Nephron progenitor cell (in vitro differentiated cells): Measurements from ENCODE around the gene COX7B2.

Experiments
- DNase-seq: peaks from one replicate; pipeline ENCODE4 v3.0.0; 2021
- H3K27ac Mint-ChIP-seq: 2 replicates; pipeline ENCODE4 v1.8.0; 2021; ENCODE audit warnings: mild to moderate bottlenecking, moderate library complexity, mixed read lengths
- H3K27me3 Mint-ChIP-seq: 2 replicates; pipeline ENCODE4 v1.8.0; 2021; ENCODE audit warnings: mild to moderate bottlenecking, low read depth, mixed read lengths; ENCODE audit not compliant: poor library complexity
- H3K36me3 Mint-ChIP-seq: 2 replicates; pipeline ENCODE4 v1.8.0; 2021; ENCODE audit warnings: low read depth, mixed read lengths
- H3K4me1 Mint-ChIP-seq: 2 replicates; pipeline ENCODE4 v1.8.0; 2021; ENCODE audit warnings: mixed read lengths
- H3K4me3 Mint-ChIP-seq: 2 replicates; pipeline ENCODE4 v1.8.0; 2021; ENCODE audit warnings: mild to moderate bottlenecking, moderate library complexity, mixed read lengths
- H3K9me3 Mint-ChIP-seq: 2 replicates; pipeline ENCODE4 v1.8.0; 2021; ENCODE audit warnings: mild to moderate bottlenecking, moderate library complexity, mixed read lengths
- TF ChIP-seq, protein P1 (sequence below): fragments of 200-600 bp; sonication (generic); IDR thresholded peaks from 2 replicates; pipeline ENCODE4 v1.5.0; 2021; ENCODE audit warnings: antibody characterized with exemption

COX7B2 gene

DNA sequence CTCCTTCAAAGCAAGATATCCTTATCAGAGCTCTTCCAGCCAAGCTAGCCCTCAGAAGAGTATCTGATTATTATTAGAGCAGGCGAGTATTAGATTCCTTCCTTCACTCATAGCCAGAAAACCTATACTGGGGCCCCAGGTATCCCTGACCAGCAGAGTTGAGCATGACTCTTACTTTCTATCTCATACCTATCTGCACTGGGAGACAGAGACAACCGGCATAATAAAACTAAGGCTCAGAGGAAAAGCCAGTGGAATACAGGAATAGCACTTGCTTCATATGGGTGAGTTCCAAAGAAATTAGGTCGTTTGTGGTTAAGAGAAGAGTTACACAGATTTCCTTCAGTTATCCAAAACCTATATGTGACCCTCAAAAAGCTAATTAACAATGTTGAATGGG, 41.8 kb upstream of the COX7B2 start:
- TF ChIP-seq, protein P1, sequence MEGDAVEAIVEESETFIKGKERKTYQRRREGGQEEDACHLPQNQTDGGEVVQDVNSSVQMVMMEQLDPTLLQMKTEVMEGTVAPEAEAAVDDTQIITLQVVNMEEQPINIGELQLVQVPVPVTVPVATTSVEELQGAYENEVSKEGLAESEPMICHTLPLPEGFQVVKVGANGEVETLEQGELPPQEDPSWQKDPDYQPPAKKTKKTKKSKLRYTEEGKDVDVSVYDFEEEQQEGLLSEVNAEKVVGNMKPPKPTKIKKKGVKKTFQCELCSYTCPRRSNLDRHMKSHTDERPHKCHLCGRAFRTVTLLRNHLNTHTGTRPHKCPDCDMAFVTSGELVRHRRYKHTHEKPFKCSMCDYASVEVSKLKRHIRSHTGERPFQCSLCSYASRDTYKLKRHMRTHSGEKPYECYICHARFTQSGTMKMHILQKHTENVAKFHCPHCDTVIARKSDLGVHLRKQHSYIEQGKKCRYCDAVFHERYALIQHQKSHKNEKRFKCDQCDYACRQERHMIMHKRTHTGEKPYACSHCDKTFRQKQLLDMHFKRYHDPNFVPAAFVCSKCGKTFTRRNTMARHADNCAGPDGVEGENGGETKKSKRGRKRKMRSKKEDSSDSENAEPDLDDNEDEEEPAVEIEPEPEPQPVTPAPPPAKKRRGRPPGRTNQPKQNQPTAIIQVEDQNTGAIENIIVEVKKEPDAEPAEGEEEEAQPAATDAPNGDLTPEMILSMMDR: no peak
- Mint-ChIP-seq H3K36me3 (no peaks in the 10 kb centered on the region), H3K27me3 (peaks cover 7% of the 10 kb centered on the region), H3K4me3 (no peak overlapping the region), H3K27ac (no peak overlapping the region), H3K9me3 (no peaks in the 10 kb centered on the region), H3K4me1 (no peaks in the 10 kb centered on the region)
- DNase-seq: no peak

DNA sequence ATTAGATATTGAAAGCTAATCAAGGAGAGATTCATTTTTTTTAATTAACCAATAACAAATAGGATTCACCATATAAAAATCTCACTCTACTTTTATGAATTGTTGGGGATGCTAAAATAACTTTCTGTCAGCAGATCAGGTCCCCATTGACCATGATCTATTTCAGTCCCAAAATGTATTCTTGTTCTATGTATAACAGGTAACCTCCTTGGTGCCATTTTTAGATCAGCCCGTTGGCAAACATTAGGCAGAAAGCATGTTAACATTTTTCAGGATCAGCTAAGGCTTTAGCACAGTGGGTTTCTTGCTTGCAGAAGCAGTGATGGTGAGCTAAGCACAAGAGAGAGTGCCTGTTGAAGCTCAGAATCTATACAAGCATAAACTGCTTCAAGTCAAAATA, 40.8 kb upstream of the COX7B2 start:
- H3K36me3 Mint-ChIP-seq: no peaks in the 10 kb centered on the region
- H3K9me3 Mint-ChIP-seq: no peaks in the 10 kb centered on the region
- no peaks in the 10 kb centered on the region for H3K4me1 Mint-ChIP-seq
- H3K27ac Mint-ChIP-seq: no peak overlapping the region
- TF ChIP-seq, protein P1: no peak
- H3K4me3 Mint-ChIP-seq: no peak overlapping the region
- no peak for DNase-seq
- peaks cover 3% of the 10 kb centered on the region for H3K27me3 Mint-ChIP-seq

DNA sequence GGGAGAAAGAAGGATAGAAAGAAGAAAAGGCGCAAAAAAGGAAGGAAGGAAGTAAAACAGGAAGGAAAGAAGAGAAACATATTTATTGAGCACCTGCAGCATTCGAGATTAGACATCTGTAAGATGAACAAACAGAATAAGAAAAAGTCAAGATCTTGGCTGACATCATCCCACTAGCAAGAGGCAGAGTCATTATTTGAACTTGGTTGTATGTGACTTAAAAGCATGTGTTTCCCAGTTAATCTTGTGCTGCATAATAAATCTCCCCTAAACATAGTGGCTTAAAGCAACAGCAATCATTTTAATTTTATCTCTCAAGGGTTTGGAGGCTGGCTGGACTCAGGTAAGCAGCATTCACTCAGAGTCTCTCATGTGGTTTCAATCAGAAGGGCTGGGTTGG, 38.5 kb upstream of the COX7B2 start:
- DNase-seq: no peak
- no peaks in the 10 kb centered on the region for H3K27me3 Mint-ChIP-seq
- no peaks in the 10 kb centered on the region for H3K36me3 Mint-ChIP-seq
- no peak overlapping the region for H3K27ac Mint-ChIP-seq
- H3K4me1 Mint-ChIP-seq: no peaks in the 10 kb centered on the region
- no peak overlapping the region for H3K4me3 Mint-ChIP-seq
- TF ChIP-seq, protein P1: no peak
- H3K9me3 Mint-ChIP-seq: no peaks in the 10 kb centered on the region

DNA sequence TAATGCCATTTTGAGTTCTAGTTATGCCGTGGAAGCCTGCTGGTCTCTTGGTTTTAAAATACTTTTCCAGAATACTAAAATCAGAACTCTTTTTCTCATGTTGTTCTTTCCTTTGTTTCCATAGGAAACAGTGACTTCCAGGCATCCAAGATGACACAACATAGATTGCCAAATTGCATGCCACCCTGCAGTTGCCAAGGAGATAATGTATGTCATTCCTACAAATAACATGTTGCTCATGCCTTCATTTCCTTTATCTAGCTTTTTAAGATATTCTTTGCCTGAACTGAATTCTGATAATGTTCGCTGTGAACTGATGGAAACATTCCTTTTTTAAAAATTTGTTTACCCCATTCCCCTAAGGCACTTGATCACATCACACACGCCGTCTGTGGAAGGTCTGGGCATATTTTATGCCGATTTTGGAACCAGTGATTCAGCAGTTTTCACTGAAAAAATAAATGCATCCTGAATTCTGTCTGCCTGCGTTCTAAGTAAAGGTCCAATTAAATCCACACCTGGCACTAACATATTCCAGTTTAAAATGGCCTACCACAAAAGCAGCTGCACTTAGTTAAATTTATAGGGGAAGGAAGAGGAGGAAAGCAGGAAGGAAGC, 38.0 kb upstream of the COX7B2 start:
- TF ChIP-seq, protein P1: no peak
- no peak overlapping the region for H3K27ac Mint-ChIP-seq
- H3K4me1 Mint-ChIP-seq: no peaks in the 10 kb centered on the region
- DNase-seq: no peak
- H3K27me3 Mint-ChIP-seq: no peaks in the 10 kb centered on the region
- no peak overlapping the region for H3K4me3 Mint-ChIP-seq
- H3K9me3 Mint-ChIP-seq: no peaks in the 10 kb centered on the region
- H3K36me3 Mint-ChIP-seq: no peaks in the 10 kb centered on the region

DNA sequence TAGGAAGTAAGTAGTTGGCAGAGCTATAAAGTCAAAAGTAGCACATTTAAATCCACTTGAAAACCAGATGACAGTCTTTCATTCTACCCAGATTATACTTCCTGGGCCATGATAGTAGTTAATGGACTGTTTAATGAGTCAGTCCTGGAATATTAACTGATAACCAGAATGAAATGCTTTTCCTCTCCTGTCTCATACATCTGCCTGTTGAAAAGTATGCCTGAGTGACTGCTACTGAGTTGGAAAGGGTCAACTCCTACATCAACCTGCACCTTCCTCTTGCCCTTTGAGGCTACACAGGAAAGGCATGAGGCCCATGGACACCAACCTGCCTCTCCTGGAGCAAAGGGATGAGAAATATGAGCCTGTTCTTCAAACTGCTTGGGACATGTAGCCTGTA, 36.0 kb upstream of the COX7B2 start:
- Mint-ChIP-seq H3K36me3 (no peaks in the 10 kb centered on the region), H3K9me3 (no peaks in the 10 kb centered on the region), H3K27me3 (no peaks in the 10 kb centered on the region), H3K4me3 (no peak overlapping the region), H3K4me1 (no peaks in the 10 kb centered on the region), H3K27ac (no peak overlapping the region)
- DNase-seq: no peak
- TF ChIP-seq, protein P1: no peak

DNA sequence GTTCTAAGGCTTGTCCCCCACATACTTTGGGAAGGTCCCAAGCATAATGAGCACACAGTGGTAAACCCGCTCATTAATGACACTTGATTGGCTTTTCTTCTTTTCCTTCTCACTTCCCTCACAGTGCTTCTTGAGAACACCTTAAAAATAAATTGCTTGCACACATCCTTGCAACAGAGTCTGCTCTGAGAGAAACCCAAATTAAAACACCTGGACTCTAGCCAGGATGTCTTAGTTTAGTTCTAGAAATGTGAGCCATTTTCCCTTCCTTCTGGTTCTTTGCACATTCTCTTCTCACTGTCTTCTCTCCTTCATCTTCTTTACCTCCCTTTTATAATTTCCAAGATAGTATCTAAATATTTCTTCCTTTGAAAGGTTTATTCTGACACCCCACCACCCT, 35.3 kb upstream of the COX7B2 start:
- H3K27ac Mint-ChIP-seq: no peak overlapping the region
- no peaks in the 10 kb centered on the region for H3K4me1 Mint-ChIP-seq
- no peaks in the 10 kb centered on the region for H3K36me3 Mint-ChIP-seq
- DNase-seq: no peak
- no peak overlapping the region for H3K4me3 Mint-ChIP-seq
- TF ChIP-seq, protein P1: no peak
- no peaks in the 10 kb centered on the region for H3K9me3 Mint-ChIP-seq
- H3K27me3 Mint-ChIP-seq: no peaks in the 10 kb centered on the region
